Upper lobe of left lung (tissue), 4 donors: Measurements from ENCODE around the gene ADAM30.

Experiments
- CTCF ChIP-seq, 6 experiments: fragments of 450-650 bp in 4 of 6; fragments of 200-600 bp in 2 of 6; sonication (generic) in 2 of 6; IDR thresholded peaks; one replicate each; pipeline ENCODE4 v1.5.1; 2016 to 2019; ENCODE audit warnings: antibody characterized with exemption in 6 of 6
- EP300 ChIP-seq, 4 donors: sonication (generic); formaldehyde crosslinking; IDR thresholded peaks; one replicate each; pipeline ENCODE4 v1.5.1; 2017; ENCODE audit warnings: antibody characterized with exemption in 4 of 4, control low read depth in 2 of 4
- POLR2A ChIP-seq, 4 donors: fragments of 450-650 bp; IDR thresholded peaks; one replicate each; pipeline ENCODE4 v1.5.1; 2016 to 2017; ENCODE audit warnings: antibody characterized with exemption in 4 of 4, mild to moderate bottlenecking in 2 of 4
- POLR2AphosphoS5 ChIP-seq, 2 donors: sonication (generic); formaldehyde crosslinking; IDR thresholded peaks; one replicate each; pipeline ENCODE4 v1.5.1; 2017; ENCODE audit warnings: antibody characterized with exemption in 2 of 2

- TF ChIP-seq CTCF (IDR thresholded peaks at IDR 0.05) (no peak), POLR2AphosphoS5 (IDR thresholded peaks at IDR 0.05) (no peak), EP300 (IDR thresholded peaks at IDR 0.05) (no peak), POLR2A (IDR thresholded peaks at IDR 0.05) (no peak)
Observed at GRCh38 chr1:119915517-119915916, 19.2 kb upstream of the ADAM30 start.
